ENCODE data around the gene NEK10. TPM values are rescaled to one million over a fixed set of nuclear protein-coding genes. Genes with fewer than 3 reads are reported as not detected.

Gene NEK10
- total RNA-seq, 1 experiment from 2014 or later: 0.34 TPM

- intact Hi-C loops (cut with micrococcal nuclease; ENCODE audit: unreplicated experiment): loop anchor here (10.0 kb wide), 1 partner anchor 995 kb away; no protein-coding TSS in a partner anchor
- POLR2A ChIA-PET (ENCODE audit: low non-redundant PET): no interaction called here
- no TSS peak for BruUV-seq (replicated peaks)
- no peaks in the 10 kb centered on the region for H3K9me3 ChIP-seq (ENCODE audit: low read depth, low read length, poor library complexity, severe bottlenecking)
- H3K4me1 ChIP-seq (ENCODE audit: insufficient read depth, low read length, poor library complexity, severe bottlenecking): no peaks in the 10 kb centered on the region
- no peak overlapping the region for H3K4me3 ChIP-seq (ENCODE audit: low read depth, low read length, poor library complexity, severe bottlenecking)
- no peak for DNase-seq (ENCODE audit: low spot score)
- H3K36me3 ChIP-seq (ENCODE audit: insufficient read depth, low read length, poor library complexity, severe bottlenecking): no peaks in the 10 kb centered on the region
- CTCF ChIA-PET: no interaction called here
- no peaks in the 10 kb centered on the region for H3K27me3 ChIP-seq (replicated peaks; ENCODE audit: insufficient read depth, low read depth, low read length, poor library complexity)
- TF ChIP-seq CTCF (conservative IDR thresholded peaks at IDR 0.05; ENCODE audit: low read depth, low read length): no peak
- no peak for TF ChIP-seq EZH2 (IDR thresholded peaks at IDR 0.05; ENCODE audit: borderline replicate concordance, low read depth, low read length, poor library complexity, severe bottlenecking)
- no peak overlapping the region for H3K27ac ChIP-seq (ENCODE audit: low read depth, low read length, poor library complexity, severe bottlenecking)
These were observed 49.2 kb downstream of the NEK10 start for GRCh38 chr3:27319847-27320526.

- no peaks in the 10 kb centered on the region for H3K4me1 ChIP-seq (ENCODE audit: insufficient read depth, low read length, poor library complexity, severe bottlenecking)
- no peaks in the 10 kb centered on the region for H3K9me3 ChIP-seq (ENCODE audit: low read depth, low read length, poor library complexity, severe bottlenecking)
- H3K36me3 ChIP-seq (ENCODE audit: insufficient read depth, low read length, poor library complexity, severe bottlenecking): no peaks in the 10 kb centered on the region
- no peak for DNase-seq (ENCODE audit: low spot score)
- ChIA-PET POLR2A (ENCODE audit: low non-redundant PET) (no interaction called here), CTCF (no interaction called here)
- no peak overlapping the region for H3K4me3 ChIP-seq (ENCODE audit: low read depth, low read length, poor library complexity, severe bottlenecking)
- TF ChIP-seq CTCF (conservative IDR thresholded peaks at IDR 0.05; ENCODE audit: low read depth, low read length) (no peak), EZH2 (IDR thresholded peaks at IDR 0.05; ENCODE audit: borderline replicate concordance, low read depth, low read length, poor library complexity, severe bottlenecking) (no peak)
- intact Hi-C loops (cut with micrococcal nuclease; ENCODE audit: unreplicated experiment): loop anchor here (10.0 kb wide), 1 partner anchor 995 kb away; no protein-coding TSS in a partner anchor
- BruUV-seq (replicated peaks): no TSS peak
- H3K27me3 ChIP-seq (replicated peaks; ENCODE audit: insufficient read depth, low read depth, low read length, poor library complexity): no peaks in the 10 kb centered on the region
- H3K27ac ChIP-seq (ENCODE audit: low read depth, low read length, poor library complexity, severe bottlenecking): no peak overlapping the region
These were observed 49.9 kb downstream of the NEK10 start for GRCh38 chr3:27319304-27319703.

GRCh38 chr3:27317096-27317495 lies 52.1 kb downstream of the NEK10 start:
- no TSS peak for BruUV-seq (replicated peaks)
- DNase-seq (ENCODE audit: low spot score): no peak
- Histone ChIP-seq H3K4me3 (ENCODE audit: low read depth, low read length, poor library complexity, severe bottlenecking) (no peak overlapping the region), H3K27me3 (replicated peaks; ENCODE audit: insufficient read depth, low read depth, low read length, poor library complexity) (no peaks in the 10 kb centered on the region), H3K9me3 (ENCODE audit: low read depth, low read length, poor library complexity, severe bottlenecking) (no peaks in the 10 kb centered on the region), H3K27ac (ENCODE audit: low read depth, low read length, poor library complexity, severe bottlenecking) (no peak overlapping the region), H3K4me1 (ENCODE audit: insufficient read depth, low read length, poor library complexity, severe bottlenecking) (no peaks in the 10 kb centered on the region), H3K36me3 (ENCODE audit: insufficient read depth, low read length, poor library complexity, severe bottlenecking) (no peaks in the 10 kb centered on the region)
- ChIA-PET POLR2A (ENCODE audit: low non-redundant PET) (no interaction called here), CTCF (no interaction called here)
- TF ChIP-seq EZH2 (IDR thresholded peaks at IDR 0.05; ENCODE audit: borderline replicate concordance, low read depth, low read length, poor library complexity, severe bottlenecking) (no peak), CTCF (conservative IDR thresholded peaks at IDR 0.05; ENCODE audit: low read depth, low read length) (no peak)
- intact Hi-C loops (cut with micrococcal nuclease; ENCODE audit: unreplicated experiment): loop anchor here (10.0 kb wide), 1 partner anchor 998 kb away; no protein-coding TSS in a partner anchor
